BLaER1 (cell line): ENCODE measurements around the gene SARDH.

Source experiments
- H3K27ac ChIP-seq: shearing (Covaris generic); formaldehyde crosslinking; 2 replicates; pipeline ENCODE4 v1.8.1; 2022
- H3K27me3 ChIP-seq: shearing (Covaris generic); formaldehyde crosslinking; 2 replicates; pipeline ENCODE4 v1.8.1; 2022
- H3K36me3 ChIP-seq: shearing (Covaris generic); formaldehyde crosslinking; 2 replicates; pipeline ENCODE4 v1.8.1; 2022
- H3K4me1 ChIP-seq: shearing (Covaris generic); formaldehyde crosslinking; 2 replicates; pipeline ENCODE4 v1.8.1; 2022
- H3K4me2 ChIP-seq: shearing (Covaris generic); formaldehyde crosslinking; 2 replicates; pipeline ENCODE4 v1.8.1; 2022
- H3K4me3 ChIP-seq: shearing (Covaris generic); formaldehyde crosslinking; 2 replicates; pipeline ENCODE4 v1.8.1; 2022
- H3K9ac ChIP-seq: shearing (Covaris generic); formaldehyde crosslinking; 2 replicates; pipeline ENCODE4 v1.8.1; 2022
- H3K9me3 ChIP-seq: shearing (Covaris generic); formaldehyde crosslinking; 2 replicates; pipeline ENCODE4 v1.8.1; 2022
- H4K20me1 ChIP-seq: shearing (Covaris generic); formaldehyde crosslinking; 2 replicates; pipeline ENCODE4 v1.8.1; 2022
- Cebpa-rat ChIP-seq: shearing (Covaris generic); IDR thresholded peaks from 2 replicates; pipeline ENCODE4 v1.8.1; 2022

The SARDH gene

GRCh38 chr9:133614678-133615077 lies 123.5 kb downstream of the SARDH start:
- H3K36me3 ChIP-seq, result no peaks in the 10 kb centered on the region
- H3K9ac ChIP-seq, result no peak overlapping the region
- H3K27me3 ChIP-seq, result peaks cover 16% of the 10 kb centered on the region

GRCh38 chr9:133614056-133614455 lies 124.1 kb downstream of the SARDH start:
- peaks cover 22% of the 10 kb centered on the region for H3K27me3 ChIP-seq
- no peak overlapping the region for H3K27ac ChIP-seq
- H3K36me3 ChIP-seq, result no peaks in the 10 kb centered on the region
- H3K9ac ChIP-seq, result no peak overlapping the region
- H4K20me1 ChIP-seq, result no peaks in the 10 kb centered on the region
- H3K4me3 ChIP-seq, result no peak overlapping the region
- H3K9me3 ChIP-seq, result no peaks in the 10 kb centered on the region
- TF ChIP-seq Cebpa-rat, result no peak
- no peak overlapping the region for H3K4me2 ChIP-seq
- peaks cover 18% of the 10 kb centered on the region for H3K4me1 ChIP-seq

More at GRCh38 chr9:133614678-133615077, 123.5 kb downstream of the SARDH start:
- no peak for TF ChIP-seq Cebpa-rat
- H3K4me3 ChIP-seq, result no peak overlapping the region
- no peak overlapping the region for H3K4me2 ChIP-seq
- H3K9me3 ChIP-seq, result no peaks in the 10 kb centered on the region
- no peaks in the 10 kb centered on the region for H4K20me1 ChIP-seq
- no peak overlapping the region for H3K27ac ChIP-seq
- peaks cover 24% of the 10 kb centered on the region for H3K4me1 ChIP-seq
